Epidermal melanocyte (primary cell): Measurements from ENCODE around the gene IMPDH1.

Experiments used
- DNase-seq: peaks from one replicate; pipeline ENCODE4 v3.0.0; 2011; ENCODE audit warnings: low spot score; ENCODE audit not compliant: insufficient read length

IMPDH1 gene

DNA sequence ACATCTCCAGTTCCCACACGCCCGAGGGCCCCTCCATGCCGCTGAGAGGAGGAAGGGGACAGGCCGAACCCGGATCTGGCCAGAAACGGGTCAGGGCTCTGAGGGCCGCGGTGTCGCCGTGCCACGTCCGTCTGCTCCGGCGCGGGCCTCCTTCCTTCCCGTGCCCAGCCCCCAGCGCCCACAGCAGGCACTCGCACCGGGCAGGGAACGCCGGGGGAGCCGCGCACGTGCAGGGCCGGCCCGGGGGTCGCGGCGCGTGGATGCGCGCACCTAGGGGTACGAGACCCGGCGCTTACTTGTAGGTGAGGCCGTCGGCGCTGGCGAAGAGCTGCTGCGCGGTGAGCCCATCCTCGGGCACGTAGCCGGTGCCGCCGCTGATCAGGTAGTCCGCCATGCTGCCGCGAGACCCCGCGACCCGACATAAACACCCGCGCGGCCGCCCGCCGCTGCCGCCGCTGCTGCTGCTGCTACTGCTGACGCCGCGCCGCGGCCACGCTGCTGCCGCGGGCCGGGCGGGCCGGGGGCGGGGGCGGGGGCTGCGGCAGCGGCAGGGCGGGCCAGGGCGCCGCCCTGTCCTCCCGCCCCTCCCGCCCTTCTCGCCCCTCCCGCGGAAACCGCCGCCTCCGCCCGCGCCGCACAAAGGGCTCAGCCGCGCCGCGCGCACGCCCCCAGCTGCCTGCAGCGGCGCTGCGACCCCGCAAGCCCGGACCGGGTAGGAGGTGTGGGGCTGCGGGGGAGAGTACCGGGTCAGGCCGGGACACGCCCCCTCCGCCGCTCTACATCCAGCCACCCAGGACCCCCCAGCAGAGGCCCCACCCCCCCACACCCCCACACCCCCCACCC, 4.1 kb downstream of the IMPDH1 start:
- no peak for DNase-seq

GRCh38 chr7:128404886-128405470, 4.8 kb downstream of the IMPDH1 start:
- no peak for DNase-seq

DNA sequence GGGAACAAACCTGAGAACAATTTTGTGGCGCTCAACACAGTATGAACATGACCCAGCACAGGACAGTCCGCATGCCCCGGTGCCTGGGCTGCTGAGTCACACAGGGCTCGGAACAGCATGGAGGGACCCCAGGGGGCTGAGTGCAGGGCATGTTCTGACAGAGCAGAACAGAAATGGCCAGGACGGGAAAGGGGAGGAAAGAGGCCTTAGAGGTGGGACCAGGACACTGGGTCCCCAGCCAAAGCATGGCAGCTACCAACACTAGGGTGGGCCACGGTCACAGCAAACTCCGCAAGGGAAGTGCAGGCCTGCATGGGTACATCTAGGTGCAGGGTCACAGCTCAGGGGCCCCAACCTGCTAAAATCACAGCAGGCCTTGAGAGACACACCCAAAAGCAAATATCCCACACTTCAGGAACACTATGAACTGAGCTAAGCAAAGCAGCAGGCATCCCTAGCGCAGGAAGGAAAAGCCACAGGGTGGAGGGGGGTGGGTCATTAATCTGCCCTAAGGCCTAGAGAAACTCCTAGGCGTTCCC, 5.6 kb downstream of the IMPDH1 start:
- DNase-seq: no peak

DNA sequence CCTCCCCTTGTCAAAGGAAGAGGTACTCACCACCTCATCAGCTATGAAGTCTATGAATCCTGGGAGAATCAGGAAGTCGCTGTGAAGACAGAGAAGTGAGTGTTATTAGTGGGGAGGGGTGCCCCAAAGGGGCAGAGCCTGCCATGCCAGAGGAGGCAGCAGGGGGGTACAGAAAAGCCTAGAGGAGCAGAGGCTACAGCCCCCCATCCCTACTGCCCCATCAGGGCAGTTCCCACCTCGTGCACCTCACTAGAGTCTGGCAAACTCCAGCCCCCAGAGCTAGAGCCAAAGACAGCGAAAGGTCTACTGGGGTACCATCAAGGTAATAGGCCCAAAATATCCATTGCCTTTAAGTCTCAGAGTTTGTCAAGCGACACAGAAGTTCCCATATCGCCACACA, 6.1 kb downstream of the IMPDH1 start:
- no peak for DNase-seq

- no peak for DNase-seq
These were observed 7.4 kb downstream of the IMPDH1 start for GRCh38 chr7:128402356-128402755.

GRCh38 chr7:128400566-128400965, 9.2 kb downstream of the IMPDH1 start:
- no peak for DNase-seq

GRCh38 chr7:128399991-128400390, 9.8 kb downstream of the IMPDH1 start:
- DNase-seq: no peak

DNA sequence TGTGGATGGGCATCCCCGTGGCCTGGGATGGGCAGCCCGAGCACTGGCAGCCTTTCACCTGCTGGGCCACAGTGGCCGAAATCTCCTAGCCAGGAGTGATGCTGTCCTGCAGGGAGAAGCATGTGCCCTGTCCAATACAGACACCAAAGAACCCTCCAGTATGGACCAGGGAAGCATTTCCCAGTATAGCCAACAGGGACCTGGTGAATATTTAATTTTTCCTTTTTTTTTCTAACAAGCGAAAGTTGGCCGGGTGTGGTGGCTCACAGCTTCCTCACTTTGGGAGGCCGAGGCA, 11.0 kb downstream of the IMPDH1 start:
- no peak for DNase-seq

GRCh38 chr7:128398016-128398840, 11.6 kb downstream of the IMPDH1 start:
- peak; percentile 72 for DNase-seq

DNA sequence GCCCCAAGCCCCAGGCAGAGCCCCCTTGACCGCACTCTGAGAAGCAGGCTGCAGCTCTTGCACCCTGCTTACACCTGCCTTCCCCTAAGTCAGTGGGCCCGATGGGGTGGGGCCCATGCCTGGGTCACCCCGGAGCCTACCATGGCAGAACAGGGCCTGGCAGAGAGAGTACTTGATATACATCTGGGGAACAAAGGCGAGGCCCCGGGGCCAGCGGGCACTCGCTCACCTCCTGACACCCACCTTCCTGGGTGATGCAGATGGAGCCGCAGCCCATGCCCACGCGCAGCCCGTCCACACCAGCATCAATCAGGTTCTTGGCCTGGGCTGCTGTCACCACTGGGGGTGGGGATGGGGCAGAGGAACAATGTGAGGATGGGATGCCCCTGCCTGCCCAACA, 13.4 kb downstream of the IMPDH1 start:
- DNase-seq: no peak

- no peak for DNase-seq
These were observed 14.0 kb downstream of the IMPDH1 start for GRCh38 chr7:128395748-128396147.

- DNase-seq: no peak
These were observed 14.8 kb downstream of the IMPDH1 start for GRCh38 chr7:128394904-128395496.

DNA sequence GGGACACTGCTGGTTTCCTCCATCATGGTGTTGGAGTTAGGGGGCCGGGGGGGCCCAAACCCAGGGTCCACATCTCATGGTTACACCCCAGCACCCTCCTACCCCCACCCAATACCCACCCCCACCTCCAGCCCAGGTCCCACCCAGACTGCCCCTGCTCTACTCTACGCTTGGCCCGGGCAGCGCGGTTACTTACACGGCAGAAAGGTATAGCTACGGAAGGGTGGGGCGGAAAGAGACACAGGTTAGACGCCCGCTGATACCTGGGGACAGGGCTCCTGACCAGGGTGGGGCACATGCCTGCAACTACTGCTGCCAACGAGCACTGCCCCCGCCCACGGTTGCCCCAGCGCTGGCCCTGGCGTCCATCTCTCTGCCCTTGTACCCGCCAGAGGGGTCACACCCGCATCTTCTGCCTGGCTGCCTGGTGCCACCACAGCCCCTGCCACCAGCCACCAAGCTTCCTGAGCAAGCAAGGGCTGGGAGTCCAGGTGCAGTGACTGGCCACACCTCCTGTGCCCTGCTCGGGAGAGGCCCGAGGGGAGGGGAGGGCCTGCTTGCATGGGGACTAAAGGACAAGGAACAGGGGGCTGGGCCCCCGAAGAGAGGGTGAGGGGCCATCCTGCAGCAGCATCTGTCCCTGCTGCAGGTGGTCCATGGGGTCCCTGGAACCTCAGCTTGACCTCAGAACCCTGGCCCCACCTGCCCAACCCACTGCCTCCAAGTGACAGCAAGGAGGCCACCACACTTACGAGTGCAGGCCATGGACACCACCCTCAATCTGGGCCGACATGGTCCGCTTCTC, 16.1 kb downstream of the IMPDH1 start:
- DNase-seq: no peak

- DNase-seq: no peak
These were observed 17.1 kb downstream of the IMPDH1 start for GRCh38 chr7:128392446-128393327.

DNA sequence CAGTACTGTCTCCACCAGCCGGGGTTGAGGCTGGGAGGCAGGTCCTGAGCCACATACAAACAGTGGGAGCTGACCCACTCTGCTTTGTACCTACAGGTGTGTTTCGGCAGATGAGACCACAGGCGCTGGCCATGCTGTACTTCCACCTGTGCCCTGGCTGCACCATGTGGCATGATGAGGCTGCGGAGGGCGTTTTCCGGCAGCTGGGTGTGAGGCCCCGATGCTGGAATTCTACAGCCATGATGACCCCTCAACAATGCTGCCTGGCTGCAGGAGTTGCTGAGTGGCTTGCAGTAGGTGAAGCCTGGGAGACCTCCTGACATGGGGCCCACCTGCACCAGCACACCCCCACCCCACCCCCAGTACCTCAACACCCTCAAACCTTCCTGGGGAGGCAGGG, 18.0 kb downstream of the IMPDH1 start:
- DNase-seq: no peak

GRCh38 chr7:128390871-128391565, 18.8 kb downstream of the IMPDH1 start:
- no peak for DNase-seq

GRCh38 chr7:128389618-128390329, 20.0 kb downstream of the IMPDH1 start:
- no peak for DNase-seq

DNA sequence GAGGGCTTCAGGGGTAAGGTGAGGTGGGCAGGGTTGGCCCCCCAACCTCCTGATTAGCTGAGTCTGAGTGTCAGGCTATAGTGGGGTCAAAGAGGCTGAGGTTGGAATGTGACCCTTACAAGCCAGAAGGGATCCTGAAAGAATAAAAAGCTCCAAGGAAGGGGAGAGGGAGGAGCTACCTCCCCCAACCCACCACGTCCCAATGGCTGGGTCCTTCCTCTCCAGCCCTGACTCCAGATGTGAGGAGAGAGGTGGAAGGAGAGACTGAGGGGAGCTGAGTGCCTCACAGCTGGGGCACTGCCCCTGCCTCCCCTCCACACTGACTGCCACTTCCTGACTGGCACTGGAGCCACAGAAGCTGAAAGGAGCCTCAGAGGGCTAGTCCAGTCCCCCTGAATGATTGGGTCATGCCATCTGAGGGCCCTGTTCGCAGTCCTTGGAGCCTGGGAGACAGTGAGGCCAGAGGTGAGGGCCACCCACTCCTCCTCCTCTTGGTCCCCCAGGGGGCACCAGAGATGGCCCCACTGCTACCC, 20.6 kb downstream of the IMPDH1 start:
- DNase-seq: no peak

GRCh38 chr7:128388145-128388485, 21.7 kb downstream of the IMPDH1 start:
- no peak for DNase-seq
